Measurements from ENCODE around the gene TSSC4.

DNA sequence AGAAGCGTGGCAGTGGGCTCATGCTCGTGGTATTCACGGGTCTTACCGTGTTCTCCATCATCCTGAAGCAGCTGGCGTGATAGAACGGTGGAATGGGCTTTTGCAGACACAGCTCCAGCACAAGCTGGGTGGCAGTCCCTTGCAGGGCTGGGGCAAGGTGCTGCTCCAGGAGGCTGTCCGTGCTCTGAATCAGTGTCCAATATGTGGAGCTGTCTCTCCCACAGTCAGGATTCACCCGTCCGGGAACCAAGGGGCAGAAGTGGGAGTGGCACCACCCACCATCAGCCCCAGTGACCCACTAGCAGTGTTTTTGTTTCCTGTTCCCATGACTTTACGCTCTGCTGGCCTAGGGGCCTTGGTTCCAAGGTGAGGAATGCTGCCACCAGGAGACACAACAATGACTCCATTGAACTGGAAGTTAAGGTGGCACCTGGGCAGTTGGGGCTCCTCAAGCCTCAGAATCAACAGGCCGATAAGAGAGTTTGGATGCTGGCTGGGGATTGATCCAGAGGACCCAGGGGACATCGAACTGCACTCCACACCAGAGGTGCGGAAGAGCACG lies 40.4 kb upstream of the TSSC4 start:
- TF ChIP-seq POLR2A (IDR thresholded peaks at IDR 0.05; ENCODE audit: low read length) = no peak
- TF ChIP-seq GATA1 (IDR thresholded peaks at IDR 0.05; ENCODE audit: low read depth, low read length) = no peak
